Upper lobe of right lung (tissue), 1 donor: ENCODE measurements around the gene SPOCK1. TPM values are rescaled to one million over a fixed set of nuclear protein-coding genes. Genes with fewer than 3 reads are reported as not detected.

ENCODE experiments used
- ATAC-seq: fragments of 200-7000 bp; cut with Tn5 transposase; one replicate; pipeline ENCODE4 v1.9.1; 2020; ENCODE audit warnings: mild to moderate bottlenecking, moderate library complexity
- DNase-seq: peaks from one replicate; pipeline ENCODE4 v3.0.0-alpha.2; 2020
- H3K27ac ChIP-seq: fragments of 200-600 bp; one replicate; pipeline ENCODE4 v1.8.0; 2022
- H3K27me3 ChIP-seq: fragments of 200-600 bp; one replicate; pipeline ENCODE4 v1.8.0; 2022; ENCODE audit warnings: mild to moderate bottlenecking
- H3K36me3 ChIP-seq: fragments of 200-600 bp; one replicate; pipeline ENCODE4 v1.8.0; 2022
- H3K4me1 ChIP-seq: fragments of 200-600 bp; one replicate; pipeline ENCODE4 v1.8.0; 2022
- H3K4me3 ChIP-seq: fragments of 200-600 bp; one replicate; pipeline ENCODE4 v1.8.0; 2022; ENCODE audit warnings: mild to moderate bottlenecking
- H3K9me3 ChIP-seq: fragments of 200-600 bp; one replicate; pipeline ENCODE4 v1.8.0; 2022
- CTCF ChIP-seq: fragments of 200-600 bp; IDR thresholded peaks from one replicate; pipeline ENCODE4 v1.8.0; 2022; ENCODE audit warnings: antibody characterized with exemption
- intact Hi-C: fragments of 100-400 bp; cut with DNase I; formaldehyde crosslinking; loops from one replicate; pipeline ENCODE4 v1.11.0; 2022
- total RNA-seq: library from RNA; stranded (reverse); fragmentation: NEBNext Ultra II Directional; extraction: Animal tissue kit (Norgen Biotek cat#: 25700); gene quantifications from one replicate; pipeline ENCODE4 v1.2.1, GENCODE V29; 2021
- donor health status: DM: no; HTN: yes; CAD: no; lungs with severe emphysema.

SPOCK1 gene
- total RNA-seq, 1 donor from 2014 or later: 4.0 TPM

GRCh38 chr5:137034764-137035479 is 464.2 kb downstream of the SPOCK1 start:
- no peak overlapping the region for H3K4me3 ChIP-seq
- peaks cover 3% of the 10 kb centered on the region for H3K27me3 ChIP-seq
- intact Hi-C loops: no loop called here
- H3K27ac ChIP-seq: no peak overlapping the region
- DNase-seq: no peak
- TF ChIP-seq CTCF: no peak
- ATAC-seq: no peak
- no peaks in the 10 kb centered on the region for H3K9me3 ChIP-seq
- no peaks in the 10 kb centered on the region for H3K36me3 ChIP-seq
- H3K4me1 ChIP-seq: no peaks in the 10 kb centered on the region

- Histone ChIP-seq H3K27me3 (peaks cover 3% of the 10 kb centered on the region), H3K4me3 (no peak overlapping the region), H3K36me3 (no peaks in the 10 kb centered on the region), H3K9me3 (no peaks in the 10 kb centered on the region), H3K27ac (no peak overlapping the region), H3K4me1 (no peaks in the 10 kb centered on the region)
- intact Hi-C loops: no loop called here
- no peak for TF ChIP-seq CTCF
- ATAC-seq (no peak), DNase-seq (no peak)
Observed at GRCh38 chr5:137034213-137034612, 464.9 kb downstream of the SPOCK1 start.

GRCh38 chr5:137032929-137033328 is 466.2 kb downstream of the SPOCK1 start:
- H3K9me3 ChIP-seq: no peaks in the 10 kb centered on the region
- no peaks in the 10 kb centered on the region for H3K4me1 ChIP-seq
- H3K36me3 ChIP-seq: no peaks in the 10 kb centered on the region
- TF ChIP-seq CTCF: no peak
- DNase-seq (no peak), ATAC-seq (no peak)
- intact Hi-C loops: no loop called here
- no peak overlapping the region for H3K4me3 ChIP-seq
- peaks cover 3% of the 10 kb centered on the region for H3K27me3 ChIP-seq
- no peak overlapping the region for H3K27ac ChIP-seq

- no peaks in the 10 kb centered on the region for H3K9me3 ChIP-seq
Observed at GRCh38 chr5:137027758-137028157, 471.4 kb downstream of the SPOCK1 start.

GRCh38 chr5:137026296-137026695 is 472.8 kb downstream of the SPOCK1 start:
- H3K9me3 ChIP-seq: no peaks in the 10 kb centered on the region
- no peak overlapping the region for H3K27ac ChIP-seq
- H3K4me1 ChIP-seq: no peaks in the 10 kb centered on the region
- no peak for TF ChIP-seq CTCF
- no peaks in the 10 kb centered on the region for H3K27me3 ChIP-seq
- H3K4me3 ChIP-seq: no peak overlapping the region
- intact Hi-C loops: no loop called here
- DNase-seq (no peak), ATAC-seq (no peak)
- no peaks in the 10 kb centered on the region for H3K36me3 ChIP-seq

More at GRCh38 chr5:137027758-137028157, 471.4 kb downstream of the SPOCK1 start:
- ATAC-seq (no peak), DNase-seq (no peak)
- Histone ChIP-seq H3K27ac (no peak overlapping the region), H3K27me3 (peaks cover 3% of the 10 kb centered on the region), H3K4me1 (no peaks in the 10 kb centered on the region), H3K36me3 (no peaks in the 10 kb centered on the region), H3K4me3 (no peak overlapping the region)
- TF ChIP-seq CTCF: no peak
- intact Hi-C loops: no loop called here

- no peaks in the 10 kb centered on the region for H3K9me3 ChIP-seq
- TF ChIP-seq CTCF: no peak
- H3K27ac ChIP-seq: no peak overlapping the region
- H3K4me1 ChIP-seq: no peaks in the 10 kb centered on the region
- ATAC-seq (no peak), DNase-seq (no peak)
- no peaks in the 10 kb centered on the region for H3K27me3 ChIP-seq
- H3K36me3 ChIP-seq: no peaks in the 10 kb centered on the region
- intact Hi-C loops: no loop called here
- H3K4me3 ChIP-seq: no peak overlapping the region
Observed at GRCh38 chr5:137024044-137024443, 475.1 kb downstream of the SPOCK1 start.
